WTC11 (cell line): ENCODE results near the gene GALNT2. TPM values are rescaled to one million over a fixed set of nuclear protein-coding genes. Genes with fewer than 3 reads are reported as not detected.

Experiments used
- ATAC-seq: fragments of 200-7000 bp; cut with Tn5 transposase; 2 replicates; pipeline ENCODE4 v1.10.0; 2021; ENCODE audit warnings: mild to moderate bottlenecking, moderate library complexity
- CTCF ChIA-PET: fragments of 300-600 bp; sonication (Branson Sonifier 250); formaldehyde crosslinking; loops from one replicate; lab custom pipeline; 2021; ENCODE audit warnings: antibody characterized with exemption; lab: Charles Lee
- POLR2A ChIA-PET: fragments of 350-600 bp; sonication (Branson Sonifier 250); formaldehyde crosslinking; loops from one replicate; lab custom pipeline; 2021; ENCODE audit warnings: antibody characterized with exemption; lab: Charles Lee
- DNase-seq: peaks from one replicate; pipeline ENCODE4 v3.0.0; 2021; ENCODE audit warnings: low spot score
- H3K27ac Mint-ChIP-seq: 2 replicates; pipeline ENCODE4 v1.8.0; 2021; ENCODE audit warnings: mixed read lengths
- H3K27me3 Mint-ChIP-seq: 2 replicates; pipeline ENCODE4 v1.8.0; 2021; ENCODE audit warnings: low read depth, mild to moderate bottlenecking, moderate library complexity, mixed read lengths
- H3K36me3 Mint-ChIP-seq: 2 replicates; pipeline ENCODE4 v1.8.0; 2021; ENCODE audit warnings: mixed read lengths
- H3K4me1 Mint-ChIP-seq: 2 replicates; pipeline ENCODE4 v1.8.0; 2022; ENCODE audit warnings: mixed read lengths
- H3K4me3 Mint-ChIP-seq: 2 replicates; pipeline ENCODE4 v1.8.0; 2021; ENCODE audit warnings: mild to moderate bottlenecking, moderate library complexity, mixed read lengths
- H3K9me3 Mint-ChIP-seq: 2 replicates; pipeline ENCODE4 v1.8.0; 2021; ENCODE audit warnings: mixed read lengths
- ARID4B ChIP-seq: sonication (generic); formaldehyde crosslinking; IDR thresholded peaks from 2 replicates; pipeline ENCODE4 v1.8.0; 2023; ENCODE audit warnings: missing genetic modification reagents, mild to moderate bottlenecking, borderline replicate concordance
- ATF2 ChIP-seq: sonication (generic); formaldehyde crosslinking; IDR thresholded peaks from 2 replicates; pipeline ENCODE4 v1.8.1; 2022; ENCODE audit warnings: low read depth, missing genetic modification reagents, borderline replicate concordance
- E2F4 ChIP-seq: sonication (generic); formaldehyde crosslinking; IDR thresholded peaks from 2 replicates; pipeline ENCODE4 v1.8.1; 2022; ENCODE audit warnings: low read depth, mild to moderate bottlenecking, moderate library complexity, missing genetic modification reagents, borderline replicate concordance
- FOXP1 ChIP-seq: sonication (generic); formaldehyde crosslinking; IDR thresholded peaks from 2 replicates; pipeline ENCODE4 v1.8.0; 2022; ENCODE audit warnings: missing genetic modification reagents, mild to moderate bottlenecking, moderate library complexity, borderline replicate concordance
- GTF2I ChIP-seq: fragments of 250-450 bp; sonication (Bioruptor Pico); conservative IDR thresholded peaks from 2 replicates; pipeline ENCODE4 v1.4.0; 2021; ENCODE audit warnings: mild to moderate bottlenecking
- HMGXB4 ChIP-seq: sonication (generic); formaldehyde crosslinking; IDR thresholded peaks from 2 replicates; pipeline ENCODE4 v1.8.1; 2023; ENCODE audit warnings: mild to moderate bottlenecking, moderate library complexity, missing genetic modification reagents
- NFE2L1 ChIP-seq: sonication (generic); formaldehyde crosslinking; IDR thresholded peaks from 2 replicates; pipeline ENCODE4 v1.8.1; 2023; ENCODE audit warnings: missing genetic modification reagents
- NR1H2 ChIP-seq: sonication (generic); formaldehyde crosslinking; IDR thresholded peaks from 2 replicates; pipeline ENCODE4 v1.9.0; 2021; ENCODE audit warnings: mild to moderate bottlenecking, moderate library complexity, missing genetic modification reagents
- NR2C2 ChIP-seq: sonication (generic); formaldehyde crosslinking; IDR thresholded peaks from 2 replicates; pipeline ENCODE4 v1.8.0; 2022; ENCODE audit warnings: mild to moderate bottlenecking, missing genetic modification reagents
- NR3C1 ChIP-seq: sonication (generic); formaldehyde crosslinking; conservative IDR thresholded peaks from 2 replicates; pipeline ENCODE4 v1.8.1; 2023; ENCODE audit warnings: low read depth, mild to moderate bottlenecking, missing genetic modification reagents
- RORB ChIP-seq: fragments of 250-450 bp; sonication (Bioruptor Pico); IDR thresholded peaks from 2 replicates; pipeline ENCODE4 v1.9.0; 2021; ENCODE audit warnings: mild to moderate bottlenecking
- TEAD1 ChIP-seq: sonication (generic); formaldehyde crosslinking; IDR thresholded peaks from 2 replicates; pipeline ENCODE4 v1.8.0; 2022; ENCODE audit warnings: mild to moderate bottlenecking, missing genetic modification reagents
- ZBTB21 ChIP-seq: sonication (generic); formaldehyde crosslinking; IDR thresholded peaks from 2 replicates; pipeline ENCODE4 v1.8.1; 2023; ENCODE audit warnings: mild to moderate bottlenecking, missing genetic modification reagents, borderline replicate concordance
- total RNA-seq: library from RNA; stranded (reverse); gene quantifications from 3 replicates; pipeline ENCODE4 v1.2.3, GENCODE V29; 2021
- TF ChIP-seq, protein P1 (sequence below): fragments of 250-450 bp; sonication (Bioruptor Pico); IDR thresholded peaks from 2 replicates; pipeline ENCODE4 v2.1.2; 2022; ENCODE audit warnings: mild to moderate bottlenecking, moderate library complexity
- TF ChIP-seq, protein P2 (sequence below): sonication (generic); formaldehyde crosslinking; IDR thresholded peaks from 2 replicates; pipeline ENCODE4 v1.8.0; 2022; ENCODE audit warnings: mild to moderate bottlenecking, missing genetic modification reagents

The GALNT2 gene
- total RNA-seq, 1 experiment from 2014 or later = 74.8 TPM

- no peak overlapping the region for H3K4me3 Mint-ChIP-seq
- H3K4me1 Mint-ChIP-seq = peaks cover 17% of the 10 kb centered on the region
- H3K9me3 Mint-ChIP-seq = peaks cover 4% of the 10 kb centered on the region
- H3K27me3 Mint-ChIP-seq = no peaks in the 10 kb centered on the region
- ChIA-PET POLR2A (no interaction called here), CTCF (no interaction called here)
- no peak for ATAC-seq
- H3K27ac Mint-ChIP-seq = no peak overlapping the region
- no peak for TF ChIP-seq GTF2I
- no peak for TF ChIP-seq NR2C2 (CRISPR knock-in tag)
- TF ChIP-seq, protein P1, sequence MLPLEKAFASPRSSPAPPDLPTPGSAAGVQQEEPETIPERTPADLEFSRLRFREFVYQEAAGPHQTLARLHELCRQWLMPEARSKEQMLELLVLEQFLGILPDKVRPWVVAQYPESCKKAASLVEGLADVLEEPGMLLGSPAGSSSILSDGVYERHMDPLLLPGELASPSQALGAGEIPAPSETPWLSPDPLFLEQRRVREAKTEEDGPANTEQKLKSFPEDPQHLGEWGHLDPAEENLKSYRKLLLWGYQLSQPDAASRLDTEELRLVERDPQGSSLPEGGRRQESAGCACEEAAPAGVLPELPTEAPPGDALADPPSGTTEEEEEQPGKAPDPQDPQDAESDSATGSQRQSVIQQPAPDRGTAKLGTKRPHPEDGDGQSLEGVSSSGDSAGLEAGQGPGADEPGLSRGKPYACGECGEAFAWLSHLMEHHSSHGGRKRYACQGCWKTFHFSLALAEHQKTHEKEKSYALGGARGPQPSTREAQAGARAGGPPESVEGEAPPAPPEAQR (CRISPR knock-in tag) = no peak
- TF ChIP-seq ZBTB21 (CRISPR knock-in tag) = no peak
- TF ChIP-seq HMGXB4 (CRISPR knock-in tag) = no peak
- no peak for TF ChIP-seq ATF2 (CRISPR knock-in tag)
- TF ChIP-seq, protein P2, sequence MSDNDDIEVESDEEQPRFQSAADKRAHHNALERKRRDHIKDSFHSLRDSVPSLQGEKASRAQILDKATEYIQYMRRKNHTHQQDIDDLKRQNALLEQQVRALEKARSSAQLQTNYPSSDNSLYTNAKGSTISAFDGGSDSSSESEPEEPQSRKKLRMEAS (CRISPR knock-in tag) = no peak
- no peak for TF ChIP-seq TEAD1
- DNase-seq = no peak
- H3K36me3 Mint-ChIP-seq = peaks cover 4% of the 10 kb centered on the region; the same call in 1 of the 2 replicates
Measured at GRCh38 chr1:230095938-230096337, 28.9 kb downstream of the GALNT2 start.

- Mint-ChIP-seq H3K27ac (no peak overlapping the region), H3K4me3 (no peak overlapping the region), H3K27me3 (no peaks in the 10 kb centered on the region), H3K4me1 (peaks cover 31% of the 10 kb centered on the region), H3K36me3 (no peaks in the 10 kb centered on the region; the same call in 1 of the 2 replicates), H3K9me3 (peaks cover 4% of the 10 kb centered on the region)
- ATAC-seq (no peak), DNase-seq (no peak)
- CTCF ChIA-PET = no interaction called here
- POLR2A ChIA-PET = no interaction called here
- no peak for TF ChIP-seq ATF2 (CRISPR knock-in tag)
- TF ChIP-seq NFE2L1 (CRISPR knock-in tag) = no peak
- TF ChIP-seq NR1H2 (CRISPR knock-in tag) = no peak
- TF ChIP-seq HMGXB4 (CRISPR knock-in tag) = no peak
- TF ChIP-seq ARID4B (CRISPR knock-in tag) = no peak
- no peak for TF ChIP-seq FOXP1 (CRISPR knock-in tag)
- TF ChIP-seq, protein P1 (CRISPR knock-in tag) = no peak
- no peak for TF ChIP-seq NR3C1 (CRISPR knock-in tag)
- TF ChIP-seq E2F4 (CRISPR knock-in tag) = no peak
- TF ChIP-seq RORB (CRISPR knock-in tag) = no peak
Measured at GRCh38 chr1:230097370-230097769, 30.3 kb downstream of the GALNT2 start.
